ENCODE results near the gene SOS2. TPM values are rescaled to one million over a fixed set of nuclear protein-coding genes. Genes with fewer than 3 reads are reported as not detected.

SOS2 gene
- polyA plus RNA-seq, 1 experiment, result 6.4 TPM

- TF ChIP-seq CTCF (IDR thresholded peaks at IDR 0.05; ENCODE audit: insufficient read depth, low read depth, low read length), result no peak
- Histone ChIP-seq H3K4me3 (ENCODE audit: low read depth, low read length) (no peak overlapping the region), H3K36me3 (ENCODE audit: control insufficient read depth, insufficient read depth, low read length) (no peaks in the 10 kb centered on the region), H3K27me3 (ENCODE audit: control insufficient read depth, insufficient read depth, low read length) (no peaks in the 10 kb centered on the region)
- POLR2A ChIA-PET, result no interaction called here
- no peak for DNase-seq (ENCODE audit: low read depth)
- CTCF ChIA-PET, result interaction anchor here (0.7 to 1.5 kb wide), 3 partner anchors 89 to 238 kb away, joined by 3 read pairs; no protein-coding TSS in a partner anchor
These were observed 132.0 kb downstream of the SOS2 start for GRCh38 chr14:50099335-50099734.

GRCh38 chr14:50095895-50096294 lies 135.5 kb downstream of the SOS2 start:
- POLR2A ChIA-PET, result no interaction called here
- Histone ChIP-seq H3K36me3 (ENCODE audit: control insufficient read depth, insufficient read depth, low read length) (no peaks in the 10 kb centered on the region), H3K27me3 (ENCODE audit: control insufficient read depth, insufficient read depth, low read length) (no peaks in the 10 kb centered on the region), H3K4me3 (ENCODE audit: low read depth, low read length) (no peak overlapping the region)
- TF ChIP-seq CTCF (IDR thresholded peaks at IDR 0.05; ENCODE audit: insufficient read depth, low read depth, low read length), result no peak
- CTCF ChIA-PET, result interaction anchor here (0.6 to 2.1 kb wide), 5 partner anchors 14 to 234 kb away, joined by 3 to 10 read pairs (median 3); no protein-coding TSS in a partner anchor
- DNase-seq (ENCODE audit: low read depth), result no peak

GRCh38 chr14:50094056-50094755 lies 137.2 kb downstream of the SOS2 start:
- CTCF ChIA-PET, result interaction anchor here (0.9 to 1.1 kb wide), 2 partner anchors 228 to 232 kb away, joined by 3 to 7 read pairs; no protein-coding TSS in a partner anchor
- DNase-seq (ENCODE audit: low read depth), result no peak
- POLR2A ChIA-PET, result no interaction called here
- no peaks in the 10 kb centered on the region for H3K36me3 ChIP-seq (ENCODE audit: control insufficient read depth, insufficient read depth, low read length)
- no peaks in the 10 kb centered on the region for H3K27me3 ChIP-seq (ENCODE audit: control insufficient read depth, insufficient read depth, low read length)
- H3K4me3 ChIP-seq (ENCODE audit: low read depth, low read length), result no peak overlapping the region
- no peak for TF ChIP-seq CTCF (IDR thresholded peaks at IDR 0.05; ENCODE audit: insufficient read depth, low read depth, low read length)

GRCh38 chr14:50093496-50093895 lies 137.9 kb downstream of the SOS2 start:
- no peak for DNase-seq (ENCODE audit: low read depth)
- POLR2A ChIA-PET, result no interaction called here
- CTCF ChIA-PET, result interaction anchor here (1.1 kb wide), 1 partner anchor 231 kb away, joined by 7 read pairs; no protein-coding TSS in a partner anchor
- H3K27me3 ChIP-seq (ENCODE audit: control insufficient read depth, insufficient read depth, low read length), result no peaks in the 10 kb centered on the region
- no peak overlapping the region for H3K4me3 ChIP-seq (ENCODE audit: low read depth, low read length)
- H3K36me3 ChIP-seq (ENCODE audit: control insufficient read depth, insufficient read depth, low read length), result no peaks in the 10 kb centered on the region; the same call in 1 of the 2 replicates
- TF ChIP-seq CTCF (IDR thresholded peaks at IDR 0.05; ENCODE audit: insufficient read depth, low read depth, low read length), result no peak

- Histone ChIP-seq H3K27me3 (ENCODE audit: control insufficient read depth, insufficient read depth, low read length) (no peaks in the 10 kb centered on the region), H3K36me3 (ENCODE audit: control insufficient read depth, insufficient read depth, low read length) (no peaks in the 10 kb centered on the region; the same call in 1 of the 2 replicates), H3K4me3 (ENCODE audit: low read depth, low read length) (no peak overlapping the region)
- DNase-seq (ENCODE audit: low read depth), result no peak
- POLR2A ChIA-PET, result no interaction called here
- TF ChIP-seq CTCF (IDR thresholded peaks at IDR 0.05; ENCODE audit: insufficient read depth, low read depth, low read length), result no peak
- CTCF ChIA-PET, result interaction anchor here (1.0 to 1.6 kb wide), 3 partner anchors 13 to 230 kb away, joined by 3 to 7 read pairs (median 5); no protein-coding TSS in a partner anchor
These were observed 139.3 kb downstream of the SOS2 start for GRCh38 chr14:50092006-50092555.
